DMS53 (cell line): ENCODE results near the gene ANK3.
"Not testable (repeated sequence)": the region's sequence is repeated elsewhere in the genome, so short reads cannot be mapped to it uniquely, and the experiment has no call there.

Experiments used
- DNase-seq: peaks from one replicate; lab custom pipeline; 2025; lab: John Stamatoyannopoulos, UW

The ANK3 gene

GRCh38 chr10:60086862-60087261 is 302.8 kb downstream of the ANK3 start:
- no peak for DNase-seq

GRCh38 chr10:60086421-60086820 is 303.3 kb downstream of the ANK3 start:
- no peak for DNase-seq

- no peak for DNase-seq
These were observed 306.8 kb downstream of the ANK3 start for GRCh38 chr10:60082744-60083344.

GRCh38 chr10:60082341-60082740 is 307.3 kb downstream of the ANK3 start:
- no peak for DNase-seq

DNA sequence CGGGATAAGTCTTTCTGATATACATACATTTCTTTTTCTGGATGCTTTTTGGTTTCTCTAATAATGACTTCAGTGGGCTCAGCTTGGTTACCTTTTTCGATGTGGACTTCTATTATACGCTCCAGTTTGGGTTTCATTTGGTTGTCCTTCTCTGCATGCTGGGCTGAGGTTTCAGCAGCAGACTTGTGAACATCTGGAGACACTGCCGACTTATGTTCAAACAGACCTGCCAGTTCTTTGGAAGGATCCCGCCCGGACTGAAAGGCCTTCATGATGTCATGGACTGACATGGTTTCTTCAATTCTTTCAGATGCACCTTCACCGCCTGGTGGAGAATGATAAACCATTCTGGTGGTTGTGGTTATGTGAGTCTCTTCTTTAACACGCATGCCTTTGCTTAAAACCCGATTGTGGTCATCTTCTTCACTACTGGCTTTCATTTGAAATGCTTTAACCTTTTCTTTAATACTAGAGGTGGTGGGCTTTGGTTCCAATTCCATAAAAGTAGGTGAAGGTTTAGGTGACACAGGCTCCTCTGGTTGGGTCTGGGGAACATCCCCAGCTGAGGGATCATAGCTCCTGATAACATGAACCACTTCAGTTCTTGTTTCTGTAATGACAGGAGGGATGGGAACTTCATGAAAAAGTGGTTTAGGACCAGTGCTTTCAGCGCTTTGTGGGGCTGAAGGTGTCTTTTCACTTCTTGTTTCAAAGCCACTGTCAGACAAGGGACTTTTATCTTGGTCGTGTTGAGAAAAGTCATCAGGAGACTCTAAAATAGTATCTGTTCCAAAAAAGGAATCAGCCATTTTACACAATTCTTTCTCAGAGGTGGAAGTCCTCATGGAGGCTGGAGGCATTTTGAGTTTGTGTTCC is 315.7 kb downstream of the ANK3 start:
- no peak for DNase-seq

DNA sequence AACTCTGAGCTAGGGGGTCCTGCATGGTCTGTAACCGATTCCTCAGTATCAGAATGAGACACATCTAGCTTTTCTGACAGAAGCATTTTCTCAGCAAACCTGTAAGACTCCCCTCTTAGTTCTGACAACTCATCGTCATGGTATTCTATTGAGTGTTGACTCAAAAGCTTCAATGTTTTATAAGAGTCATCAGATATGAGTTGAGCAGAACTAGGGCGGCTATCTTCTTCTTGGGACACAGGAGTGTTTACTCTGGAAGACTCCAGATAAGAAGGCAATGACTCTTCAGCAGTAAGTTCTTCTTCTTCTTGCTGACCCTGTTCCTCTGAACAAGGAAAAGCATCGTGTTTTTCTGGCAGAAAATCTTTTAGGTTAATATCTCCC is 316.3 kb downstream of the ANK3 start:
- peak; percentile 28 for DNase-seq

GRCh38 chr10:60069311-60069710 is 320.4 kb downstream of the ANK3 start:
- DNase-seq, result no peak

- no peak for DNase-seq
These were observed 339.3 kb downstream of the ANK3 start for GRCh38 chr10:60050366-60050765.

DNA sequence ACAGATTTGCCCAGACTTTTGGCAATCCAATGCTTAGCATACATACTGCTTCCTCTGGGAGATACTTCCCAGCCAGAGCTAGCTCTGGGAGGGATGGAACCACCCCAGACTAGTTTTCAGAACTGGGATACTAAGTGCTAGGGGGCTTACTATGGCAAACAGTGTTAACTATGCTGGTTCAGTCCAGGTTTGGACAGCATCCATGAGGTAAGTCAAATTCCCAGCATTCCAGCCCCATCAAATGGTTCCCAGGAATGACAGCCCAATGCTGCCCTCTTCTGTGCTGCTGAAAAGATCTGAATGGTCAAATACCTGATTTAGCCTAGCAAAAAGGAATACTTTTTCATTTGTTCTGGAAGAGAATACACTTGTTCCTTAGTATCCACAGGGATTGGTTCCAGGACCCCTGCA is 341.6 kb downstream of the ANK3 start:
- peak; percentile 48 for DNase-seq

DNA sequence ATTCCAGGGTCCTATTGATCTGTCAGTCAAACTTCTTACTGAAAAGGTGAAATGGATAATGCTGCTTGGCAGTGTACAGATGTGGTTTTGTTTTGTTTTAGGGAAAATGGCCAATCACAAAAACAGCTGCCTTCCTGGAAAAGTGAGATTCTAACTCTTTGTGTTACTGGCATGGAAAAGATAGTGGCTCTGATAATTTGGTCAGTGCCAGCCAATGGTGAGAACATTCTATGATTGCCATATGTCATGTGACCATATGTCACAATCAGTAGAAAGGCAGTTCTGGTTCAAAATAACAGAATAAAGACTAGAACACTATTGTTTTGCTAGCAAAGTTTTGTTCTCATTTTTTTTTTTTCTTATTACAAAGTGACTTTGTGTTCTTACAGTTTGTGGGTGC is 344.1 kb downstream of the ANK3 start:
- no peak for DNase-seq

- DNase-seq, result no peak
These were observed 344.7 kb downstream of the ANK3 start for GRCh38 chr10:60044971-60045370.

DNA sequence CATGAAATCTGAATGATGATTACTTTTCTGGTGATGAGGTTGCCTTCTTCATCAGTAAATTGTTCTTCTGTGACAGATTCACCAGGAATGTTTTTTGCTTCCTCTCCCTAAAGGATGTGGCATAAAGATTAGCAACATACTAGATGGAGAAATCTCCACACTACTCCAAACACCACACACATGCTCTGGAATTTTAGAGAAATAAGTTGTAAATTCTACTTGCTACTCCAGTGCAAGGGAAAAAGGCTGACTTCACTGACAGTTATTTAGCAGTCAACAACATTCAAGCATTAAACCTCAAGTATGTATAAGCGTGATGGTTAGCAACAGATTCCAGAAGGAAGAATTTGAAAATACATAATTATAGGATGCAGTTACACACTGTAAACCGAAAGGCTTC is 345.4 kb downstream of the ANK3 start:
- DNase-seq, result no peak

DNA sequence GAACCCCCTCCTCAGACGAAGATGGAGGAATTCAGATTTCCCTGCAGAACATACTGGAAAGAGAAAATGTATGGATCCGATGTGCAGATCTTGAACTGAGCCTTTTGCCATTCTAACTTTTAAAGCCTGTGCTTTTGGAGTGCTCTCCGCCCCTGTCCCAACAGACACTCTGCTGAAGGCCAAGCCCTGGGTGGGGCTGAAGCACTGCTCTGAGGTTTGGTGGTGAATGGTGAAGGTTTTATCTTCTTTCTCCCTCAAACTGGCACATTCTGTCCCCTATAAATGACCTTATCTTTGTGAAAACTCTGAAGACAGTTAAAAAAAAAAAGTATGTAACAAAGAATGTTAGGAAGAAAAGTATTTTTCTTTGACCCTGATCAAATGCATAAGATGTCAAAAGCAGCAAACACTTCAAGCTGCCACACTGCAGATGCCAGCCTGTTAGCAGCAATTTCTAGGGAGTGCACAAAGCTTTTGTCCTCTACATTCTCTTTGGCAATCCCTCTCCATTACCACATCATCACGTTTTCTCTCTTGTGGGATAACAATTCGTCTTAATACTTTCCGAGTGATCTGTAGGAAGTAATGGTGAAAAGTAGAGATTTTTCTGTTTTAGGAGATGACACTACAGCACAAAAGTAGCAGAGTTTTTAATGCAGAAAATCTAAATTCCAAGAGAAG is 346.0 kb downstream of the ANK3 start:
- DNase-seq, result no peak

DNA sequence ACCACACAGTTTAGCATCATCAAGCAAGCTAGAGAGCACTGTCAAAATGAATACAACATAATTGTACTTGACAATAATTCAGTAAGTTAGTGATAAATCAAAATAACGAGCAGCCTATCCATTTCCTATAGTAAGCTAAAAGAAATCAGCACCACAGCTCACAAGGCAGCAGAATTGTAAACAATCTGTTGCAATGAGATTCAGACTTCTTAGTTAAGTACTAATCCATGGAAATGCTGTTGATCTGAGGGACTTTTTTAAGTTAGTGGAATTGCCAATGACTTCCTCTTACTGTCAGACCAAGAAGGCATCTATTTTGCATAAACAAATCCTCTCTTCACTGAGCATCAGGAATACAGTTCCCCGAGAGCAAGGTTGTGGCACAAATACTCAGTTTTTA is 346.8 kb downstream of the ANK3 start:
- no peak for DNase-seq

- DNase-seq, result no peak
These were observed 347.4 kb downstream of the ANK3 start for GRCh38 chr10:60042262-60042661.

DNA sequence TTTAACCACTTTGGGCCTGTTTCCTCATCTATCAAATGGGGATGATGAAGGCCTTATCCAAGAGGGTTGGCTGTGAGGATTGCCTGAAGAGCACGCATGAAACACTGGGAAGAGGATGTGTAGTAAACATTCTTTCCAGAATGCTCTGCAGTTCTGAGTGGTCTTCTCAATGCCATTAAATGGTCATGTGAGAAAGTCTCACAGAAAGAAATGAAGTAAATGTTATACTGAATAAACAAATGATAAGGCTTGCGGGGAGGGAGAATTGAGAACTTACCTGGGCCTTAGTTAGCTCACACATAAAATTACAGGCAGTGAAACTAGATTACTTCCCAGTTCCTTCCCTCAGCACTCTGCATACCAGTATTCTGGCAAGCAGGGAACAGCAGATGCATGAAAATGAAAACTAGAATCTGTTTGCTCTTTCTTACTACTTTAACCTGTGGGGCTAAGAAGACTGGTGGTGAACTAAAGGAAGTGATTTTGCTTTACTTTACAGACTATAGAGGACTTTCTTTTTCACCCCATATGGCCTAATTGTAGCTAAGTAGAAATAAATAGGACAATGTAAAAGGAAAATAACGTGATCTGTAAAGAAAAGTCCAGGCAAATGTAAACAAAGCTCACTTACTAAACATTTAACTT is 348.1 kb downstream of the ANK3 start:
- no peak for DNase-seq

- DNase-seq, result no peak
These were observed 349.5 kb downstream of the ANK3 start for GRCh38 chr10:60040014-60040662.

DNA sequence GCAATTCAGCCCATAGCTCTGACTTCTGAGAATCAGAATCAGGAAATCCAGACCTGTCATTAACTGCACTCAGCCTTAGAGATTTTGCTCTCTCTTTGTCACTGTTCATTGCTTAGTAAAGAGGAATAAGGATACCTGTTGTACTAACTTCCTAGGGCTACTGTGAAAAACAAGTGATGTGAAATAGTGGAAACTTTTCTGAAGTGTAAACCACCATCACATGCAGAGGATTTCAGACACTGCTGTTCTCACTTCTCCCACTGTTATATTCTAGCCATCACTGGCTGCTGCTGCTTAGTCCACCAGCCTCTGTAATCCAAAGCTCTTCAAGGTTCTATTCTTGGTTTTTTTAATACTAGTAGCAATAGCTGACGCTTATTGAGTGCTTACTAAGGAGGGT is 353.7 kb downstream of the ANK3 start:
- no peak for DNase-seq

GRCh38 chr10:60035375-60035774 is 354.3 kb downstream of the ANK3 start:
- DNase-seq, result not testable (repeated sequence)

- DNase-seq, result peak; percentile 86
These were observed 357.0 kb downstream of the ANK3 start for GRCh38 chr10:60032723-60033122.

DNA sequence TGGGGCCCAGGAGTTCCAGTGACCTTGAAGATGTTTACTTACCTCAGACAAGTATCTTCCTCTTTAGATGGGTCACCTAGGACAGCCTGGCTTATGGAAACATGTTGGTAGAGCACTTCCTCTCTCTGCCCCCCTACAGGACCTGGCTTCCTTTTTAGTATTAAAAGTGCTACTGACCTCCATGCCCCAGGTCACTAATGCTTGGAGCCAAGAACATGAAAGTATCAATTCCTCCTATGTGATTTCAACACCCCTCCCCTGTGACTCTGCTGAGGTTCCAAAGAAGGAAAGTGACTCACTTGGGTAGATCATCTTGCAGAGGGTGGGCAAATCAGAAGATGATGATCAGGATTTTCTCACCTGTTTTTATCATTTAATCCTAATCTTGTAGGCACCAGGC is 358.0 kb downstream of the ANK3 start:
- no peak for DNase-seq

- DNase-seq, result no peak
These were observed 358.5 kb downstream of the ANK3 start for GRCh38 chr10:60031183-60031582.
